Breast epithelium (tissue), 4 donors: ENCODE data around the gene METTL8. TPM values are rescaled to one million over a fixed set of nuclear protein-coding genes. Genes with fewer than 3 reads are reported as not detected.
A peak's percentile ranks its signal among the peaks of the same experiment; 100 is the strongest.

Source experiments
- DNase-seq, 2 donors: peaks; one replicate each; pipeline ENCODE4 v3.0.0-alpha.2; 2019; ENCODE audit warnings: low spot score in 2 of 2
- H3K27ac ChIP-seq, 2 donors: fragments of 200-600 bp; sonication (generic) in 1 of 2; one replicate each; pipeline ENCODE4 v1.5.1; 2016 to 2019; ENCODE audit warnings: mild to moderate bottlenecking in 1 of 2
- H3K27me3 ChIP-seq, 2 donors: fragments of 200-600 bp; sonication (generic) in 1 of 2; one replicate each; pipeline versions ENCODE4 v1.5.1 to v1.6.0; 2017 to 2019; ENCODE audit warnings: control low read depth in 1 of 2, mild to moderate bottlenecking in 1 of 2
- H3K36me3 ChIP-seq: fragments of 200-600 bp; one replicate; pipeline ENCODE4 v1.5.1; 2019
- H3K4me1 ChIP-seq, 2 donors: fragments of 200-600 bp; sonication (generic); one replicate each; pipeline ENCODE4 v1.5.1; 2016 to 2019; ENCODE audit warnings: control low read depth in 1 of 2
- H3K4me3 ChIP-seq, 3 donors: fragments of 200-600 bp; sonication (generic); 1 replicate in 2 of 3; 2 replicates in 1 of 3; pipeline ENCODE4 v1.5.1; 2016 to 2019; ENCODE audit warnings: mild to moderate bottlenecking in 3 of 3, moderate library complexity in 2 of 3
- H3K9me3 ChIP-seq, 2 donors: fragments of 200-600 bp; sonication (generic) in 1 of 2; one replicate each; pipeline ENCODE4 v1.5.1; 2016 to 2019; ENCODE audit warnings: control low read depth in 1 of 2
- CTCF ChIP-seq, 3 donors: fragments of 450-650 bp; IDR thresholded peaks; one replicate each; pipeline ENCODE4 v1.5.1; 2016 to 2017; ENCODE audit warnings: antibody characterized with exemption in 3 of 3, mild to moderate bottlenecking in 3 of 3, moderate library complexity in 3 of 3
- POLR2A ChIP-seq: fragments of 450-650 bp; IDR thresholded peaks from one replicate; pipeline ENCODE4 v1.6.1; 2016; ENCODE audit warnings: antibody characterized with exemption, mild to moderate bottlenecking, moderate library complexity
- POLR2AphosphoS5 ChIP-seq, 3 donors: sonication (generic); formaldehyde crosslinking; IDR thresholded peaks; one replicate each; pipeline ENCODE4 v1.6.1; 2017; ENCODE audit warnings: antibody characterized with exemption in 3 of 3
- intact Hi-C: fragments of 100-400 bp; cut with DNase I; formaldehyde crosslinking; loops from one replicate; pipeline ENCODE4 v1.15.1; 2023; ENCODE audit warnings: low total_unique reads
- total RNA-seq, 3 donors: library from RNA; depleted of rRNA; stranded (reverse); fragments of >200 nt; gene quantifications; one replicate each; pipeline ENCODE4 v1.1.0, GENCODE V29; 2016

The METTL8 gene
- total RNA-seq, 3 donors from 2014 or later, result 21.4 to 26.9 (median 22.9) TPM

GRCh38 chr2:171436307-171436706, 2.5 kb upstream of the METTL8 start:
- no peak for DNase-seq
- intact Hi-C loops, result no loop called here
- no peak overlapping the region for H3K27ac ChIP-seq
- peaks cover 0 to 3% of the 10 kb centered on the region in 2 donors for H3K4me1 ChIP-seq
- H3K4me3 ChIP-seq, result no peak overlapping the region
- H3K27me3 ChIP-seq, result no peaks in the 10 kb centered on the region
- H3K9me3 ChIP-seq, result no peaks in the 10 kb centered on the region
- no peaks in the 10 kb centered on the region for H3K36me3 ChIP-seq
- TF ChIP-seq POLR2AphosphoS5 (IDR thresholded peaks at IDR 0.05) (no peak), POLR2A (no peak), CTCF (IDR thresholded peaks at IDR 0.05) (no peak)

GRCh38 chr2:171434013-171434989, 511 bp upstream of the METTL8 start, which contains the start of gene DCAF17:
TSS of gene DCAF17 (plus strand) at chr2:171434226. CDS start at chr2:171434578, 352 bp downstream.
- peak within 1 kb of the TSS; percentile 71 to 90 (median 81) for H3K4me3 ChIP-seq
- peak; percentile 91 to 93 for DNase-seq
- H3K36me3 ChIP-seq, result no peaks in the 10 kb centered on the region
- peaks cover 0 to 3% of the 10 kb centered on the region in 2 donors for H3K4me1 ChIP-seq
- H3K27me3 ChIP-seq, result no peaks in the 10 kb centered on the region
- TF ChIP-seq POLR2AphosphoS5 (IDR thresholded peaks at IDR 0.05) (peak; percentile 63 to 70 (median 65)), CTCF (IDR thresholded peaks at IDR 0.05) (no peak), POLR2A (no peak)
- H3K9me3 ChIP-seq, result no peaks in the 10 kb centered on the region
- peak within 1 kb of the TSS; percentile 95 to 98 for H3K27ac ChIP-seq
- intact Hi-C loops, result no loop called here

GRCh38 chr2:171432969-171433762, 624 bp downstream of the METTL8 start:
- peak overlapping the region; percentile 71 to 90 (median 81) for H3K4me3 ChIP-seq
- no peaks in the 10 kb centered on the region for H3K27me3 ChIP-seq
- peaks cover 0 to 3% of the 10 kb centered on the region in 2 donors for H3K4me1 ChIP-seq
- intact Hi-C loops, result no loop called here
- H3K9me3 ChIP-seq, result no peaks in the 10 kb centered on the region
- H3K36me3 ChIP-seq, result no peaks in the 10 kb centered on the region
- DNase-seq, result peak; percentile 35 to 53
- no peak for TF ChIP-seq CTCF (IDR thresholded peaks at IDR 0.05)
- TF ChIP-seq POLR2A, result no peak
- no peak for TF ChIP-seq POLR2AphosphoS5 (IDR thresholded peaks at IDR 0.05)
- peak overlapping the region; percentile 95 to 98 for H3K27ac ChIP-seq

- intact Hi-C loops, result no loop called here
- no peak for TF ChIP-seq CTCF (IDR thresholded peaks at IDR 0.05)
- TF ChIP-seq POLR2A, result no peak
- TF ChIP-seq POLR2AphosphoS5 (IDR thresholded peaks at IDR 0.05), result no peak
Measured at GRCh38 chr2:171432206-171432968, 1.4 kb downstream of the METTL8 start.

More at GRCh38 chr2:171432206-171432968, 1.4 kb downstream of the METTL8 start:
- H3K36me3 ChIP-seq, result no peaks in the 10 kb centered on the region
- no peaks in the 10 kb centered on the region for H3K27me3 ChIP-seq
- peaks cover 0 to 3% of the 10 kb centered on the region in 2 donors for H3K4me1 ChIP-seq
- no peak overlapping the region for H3K27ac ChIP-seq
- H3K4me3 ChIP-seq, result peak overlapping the region in 1 of 3 donors; percentile 90
- H3K9me3 ChIP-seq, result no peaks in the 10 kb centered on the region
- DNase-seq, result no peak
